GM04503 (cell line): ENCODE data around the gene TMEM185B.
"Not testable (repeated sequence)": the region's sequence is repeated elsewhere in the genome, so short reads cannot be mapped to it uniquely, and the experiment has no call there.

Experiments used
- DNase-seq: peaks from one replicate; pipeline ENCODE4 v3.0.0-alpha.2; 2012; ENCODE audit warnings: low read depth

The TMEM185B gene

DNA sequence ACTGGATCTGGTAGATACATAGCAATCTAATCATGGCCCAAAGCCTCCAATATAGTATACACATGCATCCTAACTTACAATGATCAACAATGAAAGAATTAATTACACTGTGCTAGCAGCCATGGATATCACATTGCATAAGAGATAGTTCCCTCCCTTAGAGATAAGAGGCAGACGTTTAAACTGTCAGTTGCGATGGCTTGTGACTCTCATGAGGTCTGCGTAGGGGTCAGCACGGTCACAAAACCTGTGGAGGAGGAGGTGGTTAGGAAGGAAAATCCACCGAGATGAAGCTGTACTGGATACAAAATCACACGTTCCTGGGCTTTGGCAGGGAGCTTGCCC lies 28.7 kb upstream of the TMEM185B start:
- no peak for DNase-seq

DNA sequence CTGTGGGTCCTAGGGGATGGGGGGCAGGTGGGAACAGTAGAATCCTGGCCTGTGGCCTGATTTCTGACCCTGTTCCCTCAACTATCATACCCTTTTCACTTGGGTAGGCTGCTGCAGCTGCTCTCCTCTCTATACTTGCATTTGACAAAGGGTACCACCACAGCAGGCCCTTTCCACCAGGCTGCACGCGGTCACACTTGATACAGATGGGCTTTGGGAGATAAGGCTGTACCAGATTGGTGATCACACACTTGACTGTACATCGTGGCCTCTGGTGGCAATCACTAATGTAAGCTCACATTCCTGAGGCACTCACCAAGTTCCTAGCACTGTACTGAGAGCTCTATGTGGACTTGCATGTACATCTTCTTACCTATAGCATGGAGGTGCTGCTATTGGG lies 27.9 kb upstream of the TMEM185B start:
- no peak for DNase-seq

DNA sequence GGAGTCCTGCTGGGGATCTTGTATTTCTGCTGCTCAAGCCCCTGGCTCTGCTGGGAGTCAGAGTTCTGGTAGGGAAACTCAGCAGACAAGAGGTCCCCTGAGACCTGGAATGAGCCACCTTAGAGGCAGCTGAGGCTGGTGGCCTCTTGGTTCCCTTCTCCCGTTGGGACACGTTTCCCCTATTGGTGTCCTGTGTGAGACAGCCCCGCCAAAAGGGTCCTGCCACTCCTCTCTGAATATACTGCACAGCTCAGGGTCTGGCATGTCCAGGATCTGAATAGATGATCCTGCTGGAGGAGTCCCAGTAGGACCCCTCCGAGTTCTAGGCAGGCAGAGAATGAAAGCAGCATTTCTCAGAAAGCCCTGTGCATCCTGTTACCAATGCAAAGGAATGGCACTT lies 27.4 kb upstream of the TMEM185B start:
- DNase-seq = no peak

DNA sequence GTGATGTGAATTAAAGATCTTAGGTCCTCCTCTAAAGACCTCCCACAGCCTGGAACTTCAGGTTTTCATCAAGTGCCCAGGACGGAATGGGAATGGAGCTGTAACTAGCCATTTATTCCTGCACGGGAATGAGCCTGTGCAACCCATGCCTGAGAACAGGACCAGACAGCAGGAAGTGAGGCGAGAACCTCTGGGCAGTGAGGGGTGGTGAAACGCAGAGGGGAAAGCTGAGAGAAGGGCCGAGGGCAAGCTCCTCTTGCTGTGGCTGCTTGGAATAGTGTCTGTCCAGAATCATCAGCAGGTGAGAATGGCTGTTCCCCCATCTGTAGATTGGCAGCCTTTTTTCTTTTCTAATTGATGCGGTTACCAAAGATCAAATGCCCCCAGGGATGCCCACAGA lies 24.7 kb upstream of the TMEM185B start:
- DNase-seq = no peak

DNA sequence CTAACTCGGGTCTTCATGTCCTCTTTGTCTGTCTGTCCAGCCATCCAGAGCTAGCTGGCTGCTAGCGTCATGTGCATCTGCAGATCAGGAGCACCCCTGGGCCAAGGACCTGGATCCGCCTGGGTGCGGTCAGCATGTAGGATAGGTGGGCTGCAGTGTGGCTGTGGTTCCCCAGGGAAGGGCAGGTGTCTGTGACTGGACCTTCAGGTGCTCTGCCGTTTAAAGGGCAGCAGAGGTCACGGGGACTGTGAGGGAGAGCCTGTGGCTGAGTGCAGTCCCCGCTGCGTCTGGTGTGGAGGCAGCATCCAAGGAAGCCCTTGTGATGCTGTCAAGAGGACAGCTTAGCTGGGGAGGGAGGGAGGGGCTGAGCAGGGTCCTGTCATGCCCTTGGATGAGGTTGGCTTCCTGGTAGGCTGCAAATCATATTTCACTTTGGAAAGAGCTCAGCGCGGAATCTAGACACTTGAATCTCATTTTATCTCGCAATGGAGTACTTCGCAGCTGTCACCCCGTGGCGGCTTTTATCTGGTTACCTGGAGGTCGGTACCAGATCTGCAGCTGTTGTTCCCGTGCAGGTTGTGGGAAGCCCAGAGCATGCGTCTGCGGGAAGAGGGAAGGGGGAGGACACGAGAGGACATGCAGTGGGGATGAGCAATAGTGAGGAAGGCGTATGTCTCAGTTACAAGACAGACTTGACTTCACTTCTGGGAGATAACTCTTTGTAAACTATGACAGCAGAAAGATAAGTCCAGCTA lies 23.5 kb upstream of the TMEM185B start:
- no peak for DNase-seq

DNA sequence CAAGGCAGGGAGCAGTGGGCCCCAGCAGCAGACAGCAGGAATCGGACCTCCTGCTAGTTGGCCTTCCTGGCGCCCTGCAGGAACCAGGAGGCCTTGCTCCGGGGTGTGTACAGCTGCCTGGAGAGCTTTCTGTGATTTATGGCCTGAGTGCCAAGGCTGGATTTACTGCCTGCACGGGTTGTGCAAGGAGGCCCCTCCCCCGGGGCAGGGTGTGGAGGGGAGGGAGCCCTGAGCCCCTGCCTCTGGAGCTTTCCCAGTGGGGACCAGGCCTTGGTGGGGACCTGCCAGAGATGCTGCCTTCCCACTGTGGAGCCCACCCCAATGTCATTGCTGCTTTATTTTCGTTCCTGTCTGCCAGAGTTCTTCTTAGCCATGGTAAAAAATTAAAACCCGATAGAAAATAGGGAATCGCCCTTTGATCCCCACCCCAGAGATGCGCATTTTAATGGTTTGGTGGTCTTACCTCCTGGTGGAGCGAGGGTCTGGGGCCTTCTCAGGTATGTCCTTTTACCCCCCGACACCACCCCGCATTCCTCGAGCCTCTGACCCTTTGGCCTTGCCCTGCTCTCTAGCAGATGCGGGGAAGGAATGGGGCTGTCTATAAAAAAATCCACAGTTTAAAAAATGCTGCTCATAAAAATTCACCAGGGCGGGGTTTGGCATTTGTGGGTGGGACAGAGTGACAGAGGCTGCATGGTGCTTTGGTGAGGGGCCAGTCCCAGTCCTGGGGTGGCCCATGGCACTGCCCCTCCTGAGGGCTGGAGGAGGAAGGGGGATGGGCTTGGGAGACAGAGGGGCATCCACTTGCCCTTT lies 22.5 kb upstream of the TMEM185B start:
- DNase-seq = no peak

DNA sequence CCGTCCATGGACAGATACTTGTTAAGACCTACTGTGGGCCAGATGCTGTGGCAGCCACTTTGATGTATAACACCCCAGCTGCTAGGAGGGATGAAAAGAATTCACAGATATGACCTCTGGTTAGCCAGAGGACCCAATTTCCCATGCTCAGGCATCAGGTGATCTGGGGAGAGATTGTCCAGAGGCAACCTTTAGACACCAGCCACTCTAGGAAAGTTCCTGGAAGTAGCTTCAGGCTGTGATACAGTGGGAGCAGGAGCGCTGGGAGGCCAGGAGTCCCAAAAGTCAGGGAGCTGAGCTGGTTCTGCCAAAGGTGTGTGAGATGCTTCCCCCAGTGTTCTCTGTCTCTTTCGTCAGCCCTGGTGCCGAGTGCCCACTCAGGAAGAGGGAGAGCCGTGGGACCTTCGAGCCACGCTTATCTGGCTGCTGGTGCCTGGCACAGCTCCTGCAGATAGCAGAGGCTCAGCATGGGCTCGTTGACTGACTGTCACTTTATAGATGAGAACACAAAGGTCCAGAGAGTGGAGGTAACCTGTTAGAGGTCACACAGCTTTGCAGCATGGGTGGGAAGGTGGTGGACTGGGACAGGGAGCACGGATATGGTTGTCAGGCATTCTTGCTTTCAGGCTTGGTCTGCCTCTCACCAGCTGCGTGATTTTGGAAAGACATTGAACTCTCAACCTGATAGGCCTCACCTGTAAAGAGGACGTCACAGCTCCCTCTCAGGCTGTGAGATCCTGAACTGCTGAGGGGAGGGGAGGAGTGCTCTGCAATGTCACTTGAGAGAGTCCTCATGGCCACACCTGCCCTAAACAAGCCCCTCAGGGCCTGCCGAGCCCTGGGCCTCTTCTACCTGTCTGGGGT lies 21.7 kb upstream of the TMEM185B start:
- no peak for DNase-seq

DNA sequence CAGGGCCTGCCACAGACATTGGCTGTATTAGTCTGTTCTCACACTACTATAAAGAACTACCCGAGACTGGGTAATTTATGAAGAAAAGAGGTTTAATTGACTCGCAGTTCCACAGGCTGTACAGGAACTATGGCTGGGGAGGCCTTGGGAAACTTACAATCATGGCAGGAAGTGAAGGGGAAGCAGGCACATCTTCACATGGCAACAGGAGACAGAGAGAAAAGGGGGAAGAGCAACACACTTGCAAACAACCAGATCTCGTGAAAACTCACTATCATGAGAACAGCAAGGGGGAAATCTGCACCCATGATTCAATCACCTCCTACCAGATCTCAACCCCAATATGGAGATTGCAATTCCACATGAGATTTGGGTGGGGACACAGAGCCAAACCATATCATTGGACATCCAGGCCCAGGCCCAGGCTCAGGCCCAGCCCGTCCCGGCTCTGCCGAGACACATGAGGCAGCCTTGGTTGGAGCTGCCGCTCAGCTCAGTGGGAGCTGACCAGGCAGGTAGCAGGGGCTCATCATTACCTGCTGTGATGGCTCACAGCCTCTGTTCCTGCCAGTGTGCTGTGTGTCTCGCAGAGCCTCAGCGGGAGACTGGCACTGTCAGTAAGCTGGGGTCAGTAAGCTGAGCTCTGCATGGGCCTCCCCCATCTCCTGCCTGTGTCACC lies 20.8 kb upstream of the TMEM185B start:
- no peak for DNase-seq

DNA sequence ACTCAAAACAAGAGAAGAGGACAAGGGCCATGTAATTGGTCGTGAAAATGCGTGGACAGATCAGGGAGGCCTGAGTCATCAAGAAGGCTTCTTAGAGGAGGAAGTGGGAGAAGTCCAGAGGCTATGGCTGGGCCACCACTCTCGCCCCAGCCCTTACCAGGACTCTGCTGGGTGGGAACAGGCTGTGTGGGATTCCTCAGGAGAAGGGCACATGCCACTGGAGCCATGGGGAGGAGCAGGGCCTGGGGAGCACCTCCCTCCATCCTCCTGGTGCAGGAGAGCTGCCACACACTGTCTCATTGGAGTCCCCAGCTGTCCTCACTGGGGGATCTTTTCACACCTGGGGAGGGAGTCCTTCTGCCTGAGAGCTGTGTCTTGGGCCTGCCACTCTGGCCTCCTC lies 20.0 kb upstream of the TMEM185B start:
- no peak for DNase-seq

DNA sequence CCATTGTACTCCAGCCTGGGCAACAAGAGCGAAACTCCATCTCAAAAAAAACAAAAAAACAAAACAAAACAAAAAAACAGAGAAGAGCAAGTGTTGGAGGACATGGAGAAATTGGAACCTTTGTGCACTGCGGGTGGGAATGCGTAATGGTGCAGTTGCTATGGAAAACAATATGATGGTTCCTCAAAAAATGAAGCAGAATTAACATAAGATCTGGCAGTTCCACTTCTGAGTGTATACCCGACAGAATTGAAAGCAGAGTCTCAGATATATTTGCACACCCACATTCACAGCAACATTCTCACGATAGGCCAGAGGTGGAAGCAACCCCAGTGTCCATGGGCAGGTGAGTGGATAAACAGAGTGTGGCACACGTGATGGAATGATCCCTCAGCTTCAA lies 18.5 kb upstream of the TMEM185B start:
- no peak for DNase-seq

DNA sequence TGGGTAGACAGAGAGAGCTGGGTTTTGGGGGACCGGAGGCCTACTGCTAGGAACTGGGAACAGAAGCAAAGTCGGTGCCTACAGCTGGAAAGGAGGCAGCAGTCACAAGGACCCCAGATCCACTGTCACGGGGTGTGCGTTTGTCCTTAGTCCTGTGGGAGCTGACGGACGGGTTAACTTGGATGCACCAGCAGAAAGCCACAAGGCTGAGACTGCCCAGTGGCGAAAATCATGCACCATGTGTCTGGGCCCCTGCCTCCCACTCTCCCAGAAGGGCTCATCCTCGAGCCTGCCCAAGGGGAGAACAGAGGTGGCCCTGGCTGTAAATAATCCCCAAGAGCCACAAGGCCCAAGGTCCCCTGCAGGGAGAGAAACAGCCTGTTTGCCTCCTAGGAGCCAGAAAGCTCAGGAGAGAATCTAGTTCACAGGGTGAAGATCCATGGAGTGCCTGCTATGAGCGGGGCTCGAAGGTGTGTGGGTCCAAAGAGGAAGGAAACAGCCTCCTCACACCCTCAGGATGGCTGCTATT lies 17.8 kb upstream of the TMEM185B start:
- DNase-seq = no peak

DNA sequence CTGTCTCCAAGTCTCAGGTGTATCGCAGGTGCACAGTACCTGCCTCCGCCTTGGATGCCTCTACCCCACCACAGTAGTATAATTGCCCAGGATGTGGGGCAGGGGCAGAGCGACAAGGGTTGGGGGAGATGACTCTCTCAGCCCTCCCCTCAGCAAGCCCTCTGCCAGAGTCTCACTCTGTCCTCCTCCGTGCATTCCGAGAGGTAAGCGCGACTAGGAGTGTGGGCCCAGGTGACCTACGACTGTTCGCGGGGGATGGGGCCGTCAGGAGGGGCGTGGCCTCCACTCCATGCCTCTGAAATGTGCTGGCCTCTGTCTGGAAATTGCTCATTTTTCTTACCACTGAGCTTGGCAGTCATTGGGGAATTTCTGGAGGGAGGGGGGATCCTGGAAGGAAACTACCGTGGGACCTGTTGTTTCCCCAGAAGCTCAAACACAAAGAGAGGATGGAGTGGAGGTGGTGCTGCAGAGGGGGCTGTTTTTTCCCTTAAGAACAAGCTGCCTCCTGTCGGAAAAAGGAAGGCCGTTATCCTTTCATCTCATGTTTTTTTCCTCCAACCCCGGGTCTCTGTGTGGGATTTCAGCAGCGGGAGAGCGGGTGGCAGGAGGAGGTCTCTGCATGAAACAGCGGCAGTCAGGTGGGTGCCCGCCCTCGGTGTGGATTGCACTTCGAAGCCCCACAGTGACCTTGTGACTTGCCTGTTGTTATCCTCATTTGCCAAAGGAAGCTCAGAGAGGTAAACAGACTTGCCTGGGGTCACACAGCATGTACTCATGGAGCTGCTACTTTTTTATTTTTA lies 16.5 kb upstream of the TMEM185B start:
- DNase-seq = peak; percentile 71

DNA sequence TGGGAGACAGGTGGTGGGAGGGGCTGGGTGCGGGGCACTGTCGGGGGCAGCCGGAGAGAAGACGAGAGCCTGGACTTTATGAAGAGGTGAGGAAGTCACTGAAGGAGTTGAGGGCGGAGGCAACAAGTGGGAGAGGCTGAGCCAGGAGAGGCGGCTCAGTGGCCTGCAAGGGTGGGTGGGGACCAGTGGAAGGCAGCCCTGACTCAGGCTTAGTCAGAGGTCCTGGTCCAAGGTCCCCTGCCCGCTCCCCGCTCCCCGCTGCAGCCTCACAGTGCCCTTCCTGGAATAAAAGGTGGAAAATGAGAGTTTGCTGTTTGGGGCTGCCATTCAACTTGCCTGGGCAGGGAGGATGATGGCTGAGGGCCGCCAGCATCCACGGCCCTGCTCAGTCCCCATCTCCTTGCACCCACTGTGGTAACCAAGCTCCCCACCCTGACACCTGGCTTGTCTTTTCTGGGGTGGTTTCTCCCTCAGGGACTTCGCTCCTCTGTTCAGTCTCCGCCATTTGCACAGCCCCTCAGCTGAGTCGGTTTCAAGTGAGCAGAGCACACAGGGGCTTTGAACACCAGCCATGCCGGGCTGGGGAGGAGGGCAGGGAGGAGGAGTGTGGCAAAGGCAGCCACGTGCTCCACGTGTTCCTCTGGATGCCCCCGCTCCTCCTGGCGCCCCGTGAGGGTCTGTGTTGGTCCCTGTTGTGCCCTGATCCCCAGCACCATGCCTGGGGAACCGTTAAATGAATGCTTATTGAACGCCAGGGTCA lies 15.7 kb upstream of the TMEM185B start:
- DNase-seq = peak; percentile 42

DNA sequence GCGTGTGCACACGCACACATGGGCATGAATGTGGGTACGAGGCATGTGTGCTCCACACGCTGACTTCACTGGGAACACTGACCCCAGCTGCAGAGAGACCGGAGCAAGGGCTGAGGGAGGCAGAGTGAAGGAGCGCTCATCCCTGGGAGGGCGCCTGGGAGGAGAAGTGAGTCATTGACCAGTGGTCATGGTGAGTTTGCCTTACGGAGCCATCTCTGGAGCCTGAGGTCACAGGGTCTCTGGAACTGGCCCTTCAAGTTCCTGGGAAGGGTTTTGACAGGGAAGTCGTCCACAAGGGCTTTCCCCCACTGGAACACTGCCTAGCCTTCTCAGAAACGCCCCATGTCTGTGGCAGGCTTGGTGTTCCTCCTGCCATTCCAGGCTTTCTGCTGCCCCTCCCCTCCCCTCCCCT lies 14.3 kb upstream of the TMEM185B start:
- DNase-seq = peak; percentile 59

DNA sequence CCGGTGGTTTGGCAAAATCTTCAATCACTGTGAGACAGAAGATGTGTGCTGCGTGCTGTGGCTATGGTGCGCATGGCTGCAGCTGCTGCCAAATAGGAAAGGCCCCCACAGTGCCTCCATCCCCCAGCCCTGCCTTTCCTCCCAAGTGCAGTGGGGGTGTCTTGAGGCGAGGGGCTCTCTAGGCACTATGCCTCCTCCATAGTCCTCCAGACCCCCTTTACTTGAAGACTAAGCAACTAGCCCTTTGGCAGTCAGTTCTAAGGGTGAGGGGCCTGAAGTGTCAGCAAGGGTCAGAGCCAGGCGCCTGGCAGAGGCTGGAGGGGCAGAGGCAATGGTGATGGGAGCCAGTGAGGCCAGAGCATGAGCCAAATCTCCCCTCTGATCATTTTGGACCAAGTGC lies 13.6 kb upstream of the TMEM185B start:
- DNase-seq = no peak

DNA sequence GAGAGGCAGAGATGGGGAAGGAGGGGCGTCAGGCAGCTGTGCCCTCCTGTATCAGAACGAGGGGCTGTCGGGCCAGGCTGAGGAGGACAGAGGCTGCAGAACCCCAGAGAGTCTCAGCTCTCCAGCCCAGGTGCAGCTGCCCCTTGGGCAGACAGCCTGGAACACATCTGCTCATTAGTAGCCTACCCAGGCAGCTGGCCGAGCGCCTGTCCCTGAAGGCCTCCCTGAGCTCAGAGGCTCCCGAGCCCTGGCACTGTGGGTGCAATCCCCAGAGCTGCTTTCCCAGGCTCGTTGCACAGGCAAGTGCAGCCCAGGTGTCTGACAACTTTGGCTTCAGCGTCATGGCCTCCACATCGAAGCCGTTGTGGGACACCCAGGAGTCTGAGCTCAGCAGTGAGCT lies 13.1 kb upstream of the TMEM185B start:
- no peak for DNase-seq

DNA sequence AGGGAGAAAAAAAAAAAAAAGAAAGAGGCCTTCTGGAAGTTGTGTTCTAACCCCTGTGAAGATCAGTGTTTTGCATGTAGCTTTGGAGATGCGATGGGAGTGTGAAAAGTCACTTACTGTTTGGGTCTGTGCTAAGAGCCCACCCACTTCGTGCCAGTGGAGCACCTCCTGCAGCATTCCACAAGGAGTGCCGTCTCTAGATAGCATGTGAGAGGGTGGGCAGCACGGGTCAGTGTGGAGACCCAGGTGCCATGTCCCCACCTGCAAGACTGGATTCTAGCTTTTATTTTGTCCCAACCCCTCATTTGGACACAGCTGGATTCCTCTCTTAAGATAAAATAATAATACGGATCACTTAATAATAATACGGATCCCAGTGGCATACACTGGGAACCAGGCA lies 12.5 kb upstream of the TMEM185B start:
- DNase-seq = no peak

DNA sequence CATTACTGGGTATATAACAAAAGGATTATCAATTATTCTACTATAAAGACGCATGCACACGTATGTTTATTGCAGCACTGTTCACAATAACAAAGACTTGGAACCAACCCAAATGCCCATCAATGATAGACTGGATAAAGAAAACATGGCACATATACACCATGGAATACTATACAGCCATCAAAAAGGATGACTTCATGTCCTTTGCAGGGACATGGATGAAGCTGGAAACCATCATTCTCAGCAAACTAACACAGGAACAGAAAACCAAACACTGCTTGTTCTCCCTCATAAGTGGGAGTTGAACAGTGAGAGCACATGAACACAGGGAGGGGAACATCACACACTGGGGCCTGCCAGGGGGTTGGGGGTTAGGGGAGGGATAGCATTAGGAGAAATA lies 12.0 kb upstream of the TMEM185B start:
- DNase-seq = not testable (repeated sequence)

DNA sequence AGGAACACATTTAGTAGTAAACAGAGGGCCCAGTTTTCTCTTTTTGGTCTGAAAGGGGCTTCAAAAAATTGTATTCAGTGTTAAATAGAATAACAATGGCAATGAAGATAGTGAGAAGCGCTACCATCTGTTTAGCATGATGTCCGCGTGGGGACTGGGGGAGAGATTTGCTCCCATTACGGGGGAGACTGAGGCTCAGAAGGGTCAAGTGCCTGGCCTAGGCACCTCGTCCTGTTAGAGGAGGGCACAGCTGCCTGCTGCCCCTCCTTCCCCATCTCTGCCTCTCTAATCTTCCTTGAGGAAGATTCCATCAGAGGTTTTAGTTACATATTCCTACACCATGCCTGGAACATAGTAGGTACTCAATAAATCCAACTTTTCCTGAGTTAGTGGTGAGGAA lies 10.1 kb upstream of the TMEM185B start:
- no peak for DNase-seq

DNA sequence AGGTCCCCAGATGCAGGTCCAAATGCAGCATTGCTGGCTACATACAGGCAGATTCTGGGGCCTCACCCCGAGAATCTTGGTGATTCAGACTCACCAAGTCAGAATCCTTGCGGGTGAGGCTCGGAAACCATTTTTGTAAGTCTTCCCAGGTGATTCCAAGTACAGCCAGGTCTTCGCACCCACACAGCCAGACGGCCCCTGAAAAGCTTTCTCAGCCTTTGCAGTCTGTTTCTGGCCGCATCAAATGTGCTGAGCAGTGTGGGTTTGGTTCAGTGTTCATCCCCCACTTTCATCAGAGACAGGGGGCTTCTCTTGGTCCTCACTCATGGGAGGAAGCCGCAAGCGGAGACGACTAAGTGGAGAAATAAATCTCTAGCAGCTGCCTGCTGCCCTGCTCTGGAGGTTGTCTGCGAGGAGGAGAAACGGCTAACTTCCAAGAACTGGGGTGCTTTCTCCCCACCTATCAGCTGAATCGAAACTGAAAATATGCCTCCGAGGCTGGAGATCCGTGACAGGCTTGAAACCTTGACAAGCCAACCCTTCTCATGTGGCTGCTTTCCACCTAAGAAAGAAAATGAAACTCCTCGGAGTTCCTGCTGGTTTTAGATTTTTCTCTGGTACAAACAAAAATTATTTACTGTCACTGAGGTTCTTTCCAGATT lies 8.9 kb upstream of the TMEM185B start:
- DNase-seq = no peak
